Ovary (tissue), 3 donors: Measurements from ENCODE around the gene MTCH1.
A peak's percentile ranks its signal among the peaks of the same experiment; 100 is the strongest.

ENCODE experiments used
- EP300 ChIP-seq: sonication (generic); formaldehyde crosslinking; IDR thresholded peaks from one replicate; pipeline ENCODE4 v1.6.1; 2017; ENCODE audit warnings: antibody characterized with exemption
- POLR2A ChIP-seq: fragments of 450-650 bp; IDR thresholded peaks from one replicate; pipeline ENCODE4 v1.6.1; 2017; ENCODE audit warnings: antibody characterized with exemption, mild to moderate bottlenecking, moderate library complexity
- TF ChIP-seq, protein P1 (sequence below), 3 donors: fragments of 450-650 bp in 2 of 3; fragments of 200-600 bp in 1 of 3; IDR thresholded peaks; one replicate each; pipeline versions ENCODE4 v1.5.1 to v1.8.0; 2016 to 2022; ENCODE audit warnings: antibody characterized with exemption in 3 of 3, mild to moderate bottlenecking in 1 of 3
- donor health status: DM: no; HTN: no; CAD: no.

DNA sequence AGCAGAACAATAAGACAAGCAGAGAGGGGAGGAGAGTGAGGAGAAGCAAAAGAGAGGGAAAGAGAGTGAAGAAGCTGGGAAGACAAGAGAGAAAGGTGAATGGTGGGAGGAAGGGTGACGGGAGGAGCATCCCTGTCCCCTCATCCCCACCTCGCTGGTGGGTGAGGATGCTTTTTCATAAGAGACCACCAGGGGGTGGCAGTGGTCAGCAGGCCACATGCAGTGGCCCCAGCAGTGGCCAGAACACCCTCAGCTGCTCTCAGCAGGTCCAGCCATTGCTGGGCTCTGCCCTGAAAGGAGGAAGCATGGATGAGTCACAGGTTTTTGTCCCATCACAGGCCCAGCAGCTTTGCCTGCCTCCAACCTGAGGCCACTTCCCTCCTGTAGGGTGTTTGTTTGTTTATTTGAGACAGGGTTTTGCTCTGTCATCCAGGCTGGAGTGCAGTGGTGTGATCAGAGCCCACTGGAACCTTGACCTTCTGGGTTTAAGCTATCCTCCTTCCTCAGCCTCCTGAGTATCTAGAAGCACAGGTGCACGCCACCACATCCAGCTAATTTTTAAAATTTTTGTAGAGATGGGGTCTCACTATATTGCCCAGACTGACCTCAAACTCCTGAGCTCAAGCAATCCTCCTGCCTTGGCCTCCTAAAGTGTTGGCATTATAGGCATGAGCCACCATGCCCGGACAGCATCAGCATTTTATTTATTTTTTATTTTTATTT lies 43.4 kb upstream of the MTCH1 start:
- TF ChIP-seq, protein P1, sequence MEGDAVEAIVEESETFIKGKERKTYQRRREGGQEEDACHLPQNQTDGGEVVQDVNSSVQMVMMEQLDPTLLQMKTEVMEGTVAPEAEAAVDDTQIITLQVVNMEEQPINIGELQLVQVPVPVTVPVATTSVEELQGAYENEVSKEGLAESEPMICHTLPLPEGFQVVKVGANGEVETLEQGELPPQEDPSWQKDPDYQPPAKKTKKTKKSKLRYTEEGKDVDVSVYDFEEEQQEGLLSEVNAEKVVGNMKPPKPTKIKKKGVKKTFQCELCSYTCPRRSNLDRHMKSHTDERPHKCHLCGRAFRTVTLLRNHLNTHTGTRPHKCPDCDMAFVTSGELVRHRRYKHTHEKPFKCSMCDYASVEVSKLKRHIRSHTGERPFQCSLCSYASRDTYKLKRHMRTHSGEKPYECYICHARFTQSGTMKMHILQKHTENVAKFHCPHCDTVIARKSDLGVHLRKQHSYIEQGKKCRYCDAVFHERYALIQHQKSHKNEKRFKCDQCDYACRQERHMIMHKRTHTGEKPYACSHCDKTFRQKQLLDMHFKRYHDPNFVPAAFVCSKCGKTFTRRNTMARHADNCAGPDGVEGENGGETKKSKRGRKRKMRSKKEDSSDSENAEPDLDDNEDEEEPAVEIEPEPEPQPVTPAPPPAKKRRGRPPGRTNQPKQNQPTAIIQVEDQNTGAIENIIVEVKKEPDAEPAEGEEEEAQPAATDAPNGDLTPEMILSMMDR (IDR thresholded peaks at IDR 0.05): peak; percentile 55 to 68 (median 66)
- TF ChIP-seq POLR2A (no peak), EP300 (no peak)
